ENCODE data around the gene CSRP2.

- TF ChIP-seq CTCF (IDR thresholded peaks at IDR 0.05; ENCODE audit: insufficient read depth, low read length, poor library complexity, severe bottlenecking), result no peak
- TF ChIP-seq EZH2phosphoT487 (conservative IDR thresholded peaks at IDR 0.05; ENCODE audit: low read length), result no peak
Measured at GRCh38 chr12:76915361-76916169, 36.7 kb upstream of the CSRP2 start.
